CD4-positive, CD25-positive, alpha-beta regulatory T cell (primary cell): ENCODE measurements around the gene RYK. TPM values are rescaled to one million over a fixed set of nuclear protein-coding genes. Genes with fewer than 3 reads are reported as not detected.

ENCODE experiments used
- ATAC-seq, 2 donors: fragments of 150-1000 bp; cut with Tn5 transposase; one replicate each; pipeline ENCODE4 v1.10.0; 2021; ENCODE audit warnings: low read depth in 2 of 2, moderate number of reproducible peaks in 2 of 2, moderate library complexity in 1 of 2
- DNase-seq, 3 donors: peaks; one replicate each; pipeline versions ENCODE4 v3.0.0 to v3.0.0-alpha.2; 2012 to 2022; ENCODE audit warnings: mixed read lengths in 1 of 3
- H3K27ac ChIP-seq: one replicate; pipeline ENCODE4 v1.7.0; 2013; ENCODE audit warnings: mild to moderate bottlenecking, low read length; ENCODE audit not compliant: insufficient read depth, poor library complexity, severe bottlenecking
- H3K27me3 ChIP-seq: one replicate; pipeline ENCODE4 v1.7.0; 2013; ENCODE audit warnings: low read length; ENCODE audit not compliant: control insufficient read depth, insufficient read depth
- H3K36me3 ChIP-seq: one replicate; pipeline ENCODE4 v1.7.0; 2013; ENCODE audit warnings: mild to moderate bottlenecking, low read length, moderate library complexity; ENCODE audit not compliant: control insufficient read depth, insufficient read depth
- H3K4me1 ChIP-seq: 2 replicates; pipeline ENCODE4 v1.7.0; 2013; ENCODE audit warnings: mild to moderate bottlenecking, low read length; ENCODE audit not compliant: insufficient read depth, control insufficient read depth, poor library complexity, severe bottlenecking
- H3K4me3 ChIP-seq: one replicate; pipeline ENCODE4 v1.7.0; 2013; ENCODE audit warnings: low read depth, mild to moderate bottlenecking, low read length, moderate library complexity
- H3K9me3 ChIP-seq, 2 experiments: 1 replicate in 1 of 2; 2 replicates in 1 of 2; pipeline ENCODE4 v1.7.0; 2013; ENCODE audit warnings: low read length in 2 of 2, mild to moderate bottlenecking in 1 of 2, moderate library complexity in 1 of 2; ENCODE audit not compliant: control insufficient read depth in 2 of 2
- H3K27ac Mint-ChIP-seq, 3 donors: one replicate each; pipeline ENCODE4 v1.8.0; 2020 to 2022; ENCODE audit warnings: mild to moderate bottlenecking in 3 of 3, mixed read lengths in 3 of 3, moderate library complexity in 2 of 3
- H3K27me3 Mint-ChIP-seq: one replicate; pipeline ENCODE4 v1.8.0; 2022; ENCODE audit warnings: mild to moderate bottlenecking, mixed read lengths
- H3K36me3 Mint-ChIP-seq: one replicate; pipeline ENCODE4 v1.8.0; 2020; ENCODE audit warnings: mixed read lengths
- H3K4me1 Mint-ChIP-seq, 4 donors: one replicate each; pipeline ENCODE4 v1.8.0; 2020 to 2022; ENCODE audit warnings: mixed read lengths in 4 of 4, mild to moderate bottlenecking in 1 of 4
- H3K4me3 Mint-ChIP-seq, 4 donors: one replicate each; pipeline ENCODE4 v1.8.0; 2020 to 2022; ENCODE audit warnings: mild to moderate bottlenecking in 4 of 4, mixed read lengths in 4 of 4, moderate library complexity in 3 of 4
- H3K9me3 Mint-ChIP-seq, 7 donors: one replicate each; pipeline ENCODE4 v1.8.0; 2020 to 2022; ENCODE audit warnings: mixed read lengths in 7 of 7, mild to moderate bottlenecking in 3 of 7, moderate library complexity in 2 of 7
- polyA plus RNA-seq, 4 donors: library from polyadenylated mRNA; unstranded; fragments of 300-500 nt; fragmentation: Illumina TruSeq; gene quantifications; one replicate each; pipeline ENCODE4 v1.2.3, GENCODE V29; 2021
- total RNA-seq: library from RNA; stranded (reverse); gene quantifications from one replicate; pipeline ENCODE4 v1.2.3, GENCODE V29; 2022

RYK gene
- total and polyA plus RNA-seq, 5 donors from 2014 or later, result 5.6 to 35.2 (median 7.1) TPM

DNA sequence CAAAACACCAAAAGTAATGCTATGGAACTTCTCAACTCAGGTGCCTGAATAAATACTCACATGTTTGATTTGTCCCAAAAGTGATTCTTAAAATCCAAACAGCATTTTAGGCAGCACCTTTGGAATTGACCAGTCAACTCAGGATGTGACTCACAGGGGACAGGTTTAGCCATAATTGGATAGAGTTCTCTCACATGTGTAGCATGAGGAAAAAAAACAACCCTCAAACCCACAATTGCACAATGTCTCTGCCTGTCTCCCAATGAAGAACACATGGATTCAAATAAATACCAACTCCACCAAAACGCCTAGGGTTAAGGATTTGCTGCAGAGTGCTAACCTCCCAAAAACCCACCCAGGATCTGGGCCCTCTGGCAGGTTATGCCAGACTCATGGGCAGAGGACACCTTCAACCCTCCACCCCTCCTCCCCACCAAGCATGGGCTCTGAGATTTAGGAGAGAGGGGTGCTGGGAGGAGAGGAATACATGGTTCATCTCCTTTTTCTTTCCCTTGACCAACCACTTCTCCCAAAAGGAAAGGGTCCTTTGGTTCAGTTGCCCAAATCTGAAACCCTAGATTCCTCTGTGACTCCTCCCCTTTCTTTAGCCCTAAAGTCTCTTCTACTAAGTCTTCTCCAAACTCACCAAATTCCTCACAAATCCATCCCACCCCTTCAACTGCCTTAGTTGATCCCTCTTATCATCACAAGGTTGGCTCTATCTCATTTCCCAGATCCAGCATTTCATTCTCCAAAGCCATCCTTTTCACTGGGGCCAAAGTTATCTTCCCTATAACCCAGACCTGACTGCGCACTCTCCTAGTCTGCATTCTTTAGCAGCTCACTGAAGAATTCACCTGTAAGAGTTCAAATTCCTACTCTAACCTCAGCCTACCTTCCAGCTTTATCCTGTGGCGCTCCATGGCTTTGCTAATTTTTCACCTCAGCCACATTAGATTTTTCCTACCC is 7.7 kb downstream of the RYK start:
- H3K4me3 Mint-ChIP-seq, result no peak overlapping the region

DNA sequence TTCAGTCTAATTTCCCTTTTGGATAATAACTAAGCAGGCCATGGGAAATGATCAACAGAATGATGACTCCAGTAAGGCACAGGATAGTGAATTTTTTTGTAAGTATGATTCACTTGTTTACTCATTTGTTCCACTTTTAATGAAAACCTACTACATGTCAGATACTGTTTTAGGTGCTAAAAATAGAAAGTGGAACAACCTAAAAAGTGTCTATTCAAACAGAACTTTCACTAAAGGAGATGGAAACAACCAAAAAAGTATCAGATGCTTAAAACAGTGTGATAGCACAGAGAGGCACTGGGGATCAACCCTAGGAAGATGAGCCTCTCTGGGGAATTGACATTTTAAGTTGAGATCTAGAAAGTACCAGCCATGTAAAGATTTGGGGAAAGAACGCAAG is 11.1 kb downstream of the RYK start:
- Histone ChIP-seq H3K27ac (no peak overlapping the region), H3K4me1 (peaks cover 27% of the 10 kb centered on the region)

More for the DNA sequence above, 7.7 kb downstream of the RYK start:
- H3K9me3 ChIP-seq, result no peaks in the 10 kb centered on the region
- DNase-seq, result no peak
- Mint-ChIP-seq H3K27ac (no peak overlapping the region), H3K4me1 (peaks cover 18 to 90% (median 51%) of the 10 kb centered on the region in 4 donors), H3K9me3 (peaks cover 0 to 2% (median 0%) of the 10 kb centered on the region in 7 donors), H3K36me3 (peaks cover 7% of the 10 kb centered on the region), H3K27me3 (no peaks in the 10 kb centered on the region)
- no peak overlapping the region for H3K27ac ChIP-seq
- H3K4me3 ChIP-seq, result no peak overlapping the region
- H3K4me1 ChIP-seq, result peaks cover 18% of the 10 kb centered on the region
- no peaks in the 10 kb centered on the region for H3K36me3 ChIP-seq
- no peaks in the 10 kb centered on the region for H3K27me3 ChIP-seq
- no peak for ATAC-seq

DNA sequence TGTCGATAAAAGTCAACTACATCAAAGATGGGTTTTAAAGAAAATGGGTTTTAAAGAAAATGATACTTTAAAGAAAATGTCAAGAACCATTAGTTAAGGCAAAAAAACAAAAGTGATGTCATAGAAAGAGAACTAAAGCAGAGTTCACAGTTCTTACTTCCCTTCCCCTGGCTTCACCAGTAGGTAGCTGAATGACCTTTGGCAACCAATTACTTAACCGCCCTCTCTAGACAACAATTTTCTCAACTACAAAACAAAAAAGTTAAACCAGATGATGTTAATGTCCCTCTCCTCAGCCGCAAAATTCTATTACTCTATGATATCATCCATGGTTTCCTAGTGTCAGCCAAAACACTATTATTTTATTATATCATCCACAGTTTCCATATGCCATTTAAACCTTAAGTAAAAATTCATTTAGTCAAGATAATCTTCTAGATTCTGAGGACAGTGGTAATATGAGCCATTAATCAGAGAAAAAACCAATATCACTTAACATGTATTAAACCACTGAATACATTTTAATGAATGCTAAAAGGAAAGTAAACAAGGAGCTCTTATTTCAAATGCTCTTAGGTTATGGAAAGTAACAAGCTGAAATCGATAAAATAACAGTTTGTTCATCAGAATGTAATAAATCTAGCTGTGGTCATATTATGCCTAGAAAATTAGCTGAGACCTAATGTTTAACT is 13.1 kb downstream of the RYK start:
- peaks cover 24% of the 10 kb centered on the region for H3K4me1 ChIP-seq
- Mint-ChIP-seq H3K4me1 (peaks cover 32 to 86% (median 47%) of the 10 kb centered on the region in 4 donors), H3K27ac (peak overlapping the region in 2 of 3 donors; percentile 3 to 26), H3K36me3 (peaks cover 3% of the 10 kb centered on the region), H3K9me3 (no peaks in the 10 kb centered on the region), H3K4me3 (peak overlapping the region in 3 of 4 donors; percentile 20 to 58 (median 32)), H3K27me3 (no peaks in the 10 kb centered on the region)
- no peak overlapping the region for H3K4me3 ChIP-seq
- H3K27me3 ChIP-seq, result no peaks in the 10 kb centered on the region
- H3K27ac ChIP-seq, result no peak overlapping the region
- ATAC-seq (no peak), DNase-seq (no peak)
- H3K9me3 ChIP-seq, result no peaks in the 10 kb centered on the region
- no peaks in the 10 kb centered on the region for H3K36me3 ChIP-seq

More for the DNA sequence above, 11.1 kb downstream of the RYK start:
- DNase-seq (no peak), ATAC-seq (peak in 1 of 2 donors; percentile 22)
- Mint-ChIP-seq H3K27ac (peak overlapping the region in 2 of 3 donors; percentile 42 to 48), H3K4me3 (peak overlapping the region in 2 of 4 donors; percentile 13 to 15), H3K9me3 (no peaks in the 10 kb centered on the region), H3K4me1 (peaks cover 42 to 90% (median 51%) of the 10 kb centered on the region in 4 donors), H3K27me3 (no peaks in the 10 kb centered on the region), H3K36me3 (peaks cover 3% of the 10 kb centered on the region)
- Histone ChIP-seq H3K36me3 (no peaks in the 10 kb centered on the region), H3K4me3 (no peak overlapping the region), H3K27me3 (no peaks in the 10 kb centered on the region), H3K9me3 (no peaks in the 10 kb centered on the region)

DNA sequence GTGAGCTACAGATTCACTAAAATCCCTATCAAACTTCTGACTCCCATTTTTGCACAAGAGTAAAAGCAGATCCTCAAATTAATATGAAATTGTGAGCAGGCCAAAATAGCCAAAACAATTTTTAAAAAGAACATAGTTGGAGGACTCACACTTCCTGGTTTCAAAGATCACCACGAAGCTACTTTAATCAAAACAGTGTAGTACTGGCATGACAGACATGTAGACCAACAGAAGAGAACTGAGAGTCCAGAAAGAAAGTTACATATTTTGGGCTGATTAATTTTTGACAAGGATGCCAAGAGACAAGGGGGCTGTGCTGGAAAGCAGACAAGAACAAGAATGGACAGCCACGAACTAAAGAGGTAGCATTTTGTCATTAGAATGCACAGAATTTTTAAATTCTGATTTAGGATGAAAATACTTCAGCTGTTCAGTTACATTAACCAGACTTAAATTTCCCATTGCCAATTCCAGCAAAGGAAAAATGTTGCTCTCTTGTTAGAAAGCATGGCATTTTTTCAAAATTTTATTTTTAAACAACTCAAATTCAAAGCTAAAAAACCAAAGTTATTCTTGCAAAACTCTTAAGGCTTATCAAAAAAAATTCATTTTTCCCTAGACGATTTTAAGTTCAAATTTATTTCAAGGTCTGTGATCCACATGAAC is 14.0 kb downstream of the RYK start:
- no peak for DNase-seq
- no peak for ATAC-seq
- Mint-ChIP-seq H3K4me3 (peak overlapping the region in 3 of 4 donors; percentile 12 to 41 (median 39)), H3K27me3 (no peaks in the 10 kb centered on the region), H3K4me1 (peaks cover 41 to 88% (median 55%) of the 10 kb centered on the region in 4 donors), H3K27ac (peak overlapping the region in 1 of 3 donors; percentile 26), H3K9me3 (peaks cover 0 to 2% (median 0%) of the 10 kb centered on the region in 7 donors), H3K36me3 (peaks cover 3% of the 10 kb centered on the region)
- Histone ChIP-seq H3K4me1 (peaks cover 33% of the 10 kb centered on the region), H3K4me3 (no peak overlapping the region), H3K36me3 (no peaks in the 10 kb centered on the region), H3K27ac (no peak overlapping the region), H3K27me3 (no peaks in the 10 kb centered on the region), H3K9me3 (no peaks in the 10 kb centered on the region)

DNA sequence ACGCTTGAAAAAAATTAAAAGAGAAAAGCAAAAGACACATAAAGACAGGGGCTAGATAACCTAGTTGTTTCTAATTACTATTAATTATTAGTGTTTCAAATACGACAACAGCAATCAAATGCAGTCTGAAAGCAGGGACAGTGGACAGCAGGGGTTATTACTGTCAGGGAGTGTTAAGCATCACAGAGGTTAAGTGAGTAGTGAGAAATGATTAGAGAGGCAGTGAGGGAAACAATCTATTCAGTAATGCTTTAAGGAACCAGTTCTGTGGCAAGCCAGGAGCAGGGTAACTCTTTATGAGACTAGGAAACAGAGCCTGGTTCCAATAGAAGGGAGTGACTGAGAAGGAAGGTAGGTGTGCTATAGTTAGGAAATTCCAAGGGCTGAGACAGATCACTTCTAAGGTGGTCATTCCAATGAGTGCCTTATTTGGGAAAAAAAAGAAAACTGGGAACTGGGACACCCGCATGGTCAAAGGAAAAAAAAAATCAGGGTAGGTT is 15.0 kb downstream of the RYK start:
- Histone ChIP-seq H3K27ac (no peak overlapping the region), H3K27me3 (no peaks in the 10 kb centered on the region), H3K9me3 (no peaks in the 10 kb centered on the region), H3K4me3 (peak overlapping the region; percentile 1), H3K4me1 (peaks cover 36% of the 10 kb centered on the region), H3K36me3 (no peaks in the 10 kb centered on the region)
- DNase-seq, result no peak
- peaks cover 0 to 2% (median 0%) of the 10 kb centered on the region in 7 donors for H3K9me3 Mint-ChIP-seq
- peaks cover 41 to 89% (median 58%) of the 10 kb centered on the region in 4 donors for H3K4me1 Mint-ChIP-seq
- H3K4me3 Mint-ChIP-seq, result peak overlapping the region; percentile 2 to 53 (median 22)
- H3K36me3 Mint-ChIP-seq, result no peaks in the 10 kb centered on the region
- no peak for ATAC-seq
- H3K27me3 Mint-ChIP-seq, result no peaks in the 10 kb centered on the region
- peak overlapping the region in 2 of 3 donors; percentile 16 to 27 for H3K27ac Mint-ChIP-seq

DNA sequence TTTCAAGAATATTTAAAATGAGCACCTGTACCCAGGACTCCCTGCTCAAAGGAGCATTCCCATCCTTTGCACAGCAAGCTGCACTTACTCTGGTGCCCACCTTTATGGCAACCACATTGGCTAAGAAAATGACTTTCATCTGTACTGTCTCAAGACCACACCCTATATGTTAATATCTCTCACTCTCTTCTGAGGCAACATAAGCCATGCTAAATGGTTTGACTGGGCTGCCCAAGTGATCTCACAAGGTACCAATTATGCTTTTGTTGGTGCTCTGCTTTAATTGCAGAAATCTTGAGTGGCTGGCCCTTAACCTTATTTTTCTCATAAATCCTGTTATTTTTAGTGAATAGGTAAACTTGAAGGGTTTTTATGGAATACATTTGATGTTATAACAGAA is 17.7 kb downstream of the RYK start:
- H3K27ac Mint-ChIP-seq, result no peak overlapping the region
- no peaks in the 10 kb centered on the region for H3K27me3 Mint-ChIP-seq
- DNase-seq, result no peak
- H3K9me3 Mint-ChIP-seq, result peaks cover 0 to 2% (median 0%) of the 10 kb centered on the region in 7 donors
- Histone ChIP-seq H3K36me3 (no peaks in the 10 kb centered on the region), H3K9me3 (no peaks in the 10 kb centered on the region), H3K27ac (no peak overlapping the region), H3K4me1 (peaks cover 23% of the 10 kb centered on the region), H3K4me3 (no peak overlapping the region), H3K27me3 (no peaks in the 10 kb centered on the region)
- H3K36me3 Mint-ChIP-seq, result peaks cover 3% of the 10 kb centered on the region
- H3K4me1 Mint-ChIP-seq, result peaks cover 36 to 88% (median 58%) of the 10 kb centered on the region in 4 donors
- H3K4me3 Mint-ChIP-seq, result no peak overlapping the region
- ATAC-seq, result no peak

DNA sequence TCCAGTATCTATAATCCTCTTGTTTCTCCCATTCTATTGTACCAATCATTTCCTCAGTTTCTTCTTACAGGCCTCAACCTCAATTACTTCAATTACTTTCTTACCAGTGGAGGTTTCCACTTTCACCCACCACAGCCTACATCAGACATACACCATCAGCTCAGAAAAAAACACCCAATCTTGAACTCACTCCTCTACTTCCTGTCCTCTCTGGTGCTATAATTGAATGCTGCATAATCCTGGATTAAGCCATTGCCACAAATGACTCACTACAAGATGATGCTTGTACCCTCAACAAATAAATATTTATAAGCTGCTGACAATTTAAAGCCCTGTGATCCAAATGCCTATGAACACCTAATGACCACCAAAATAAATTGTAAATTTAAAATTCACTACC is 18.5 kb downstream of the RYK start:
- DNase-seq, result peak in 1 of 3 donors; percentile 28

More for the DNA sequence above, 18.5 kb downstream of the RYK start:
- Mint-ChIP-seq H3K36me3 (peaks cover 4% of the 10 kb centered on the region), H3K27me3 (no peaks in the 10 kb centered on the region), H3K4me3 (peak overlapping the region in 2 of 4 donors; percentile 2 to 15), H3K4me1 (peaks cover 29 to 83% (median 53%) of the 10 kb centered on the region in 4 donors), H3K9me3 (peaks cover 0 to 2% (median 0%) of the 10 kb centered on the region in 7 donors), H3K27ac (peak overlapping the region in 1 of 3 donors; percentile 32)
- Histone ChIP-seq H3K27ac (no peak overlapping the region), H3K27me3 (no peaks in the 10 kb centered on the region), H3K4me1 (peaks cover 19% of the 10 kb centered on the region), H3K36me3 (no peaks in the 10 kb centered on the region), H3K9me3 (no peaks in the 10 kb centered on the region), H3K4me3 (no peak overlapping the region)
- peak in 1 of 2 donors; percentile 64 for ATAC-seq
